ENCODE results near the gene SZT2.
A peak's percentile ranks its signal among the peaks of the same experiment; 100 is the strongest.
"Not testable (repeated sequence)": the region's sequence is repeated elsewhere in the genome, so short reads cannot be mapped to it uniquely, and the experiment has no call there.

SZT2 gene

DNA sequence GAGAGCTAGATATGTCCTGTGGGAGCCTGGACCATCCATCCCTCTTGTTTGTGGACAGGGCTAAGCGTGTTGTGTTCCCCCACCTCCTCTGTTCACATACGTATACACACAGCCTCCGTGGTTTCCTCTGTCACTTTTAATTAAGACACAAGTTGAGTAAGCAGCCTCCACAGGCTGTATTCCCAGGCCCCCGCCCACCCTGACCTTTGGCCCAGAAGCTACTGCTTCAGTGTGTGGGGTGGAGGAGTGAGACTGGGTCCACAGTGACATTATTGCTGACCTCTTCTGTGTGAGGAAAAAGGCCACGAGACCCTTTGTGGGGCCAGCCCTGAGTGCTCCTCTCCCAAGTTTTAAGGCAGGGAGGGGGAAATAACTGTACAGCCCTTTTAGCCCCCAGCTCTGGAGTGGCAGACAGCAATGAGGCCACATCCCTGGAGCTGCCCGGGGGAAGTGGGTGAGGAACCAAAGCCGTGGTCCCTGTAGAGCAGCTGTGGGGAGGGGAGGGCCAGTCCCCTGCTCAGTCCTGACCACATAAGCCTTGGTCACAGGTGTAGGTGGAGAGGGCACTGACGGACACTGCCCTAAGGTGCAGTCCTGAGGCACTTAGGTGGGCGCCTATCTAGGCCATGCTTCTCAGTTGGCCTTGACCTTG lies 26.3 kb upstream of the SZT2 start:
- no peak for DNase-seq (ENCODE audit: low read depth in 2 of 2)

GRCh38 chr1:43363935-43364525 lies 25.7 kb upstream of the SZT2 start:
- DNase-seq (ENCODE audit: low read depth in 2 of 2): no peak

DNA sequence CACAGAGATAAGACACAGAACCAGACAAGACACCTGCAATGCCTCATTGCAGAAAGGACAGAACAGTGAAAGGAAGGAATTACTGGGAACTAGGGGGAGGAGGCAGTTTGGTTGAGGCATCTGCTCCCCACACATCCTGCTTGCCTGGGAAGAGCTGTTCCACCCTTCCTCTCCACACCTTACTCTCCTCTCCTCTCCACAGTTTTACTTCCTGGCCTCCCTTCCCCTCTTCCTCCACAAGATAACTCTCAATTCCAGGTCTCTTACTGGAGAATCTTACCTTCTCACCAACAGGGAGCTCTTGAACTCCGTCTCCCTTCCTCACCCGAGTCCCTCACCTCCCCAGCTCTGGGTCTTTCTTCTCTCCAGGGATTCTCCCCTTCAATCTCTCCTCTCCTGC lies 24.0 kb upstream of the SZT2 start:
- DNase-seq (ENCODE audit: low read depth in 2 of 2): no peak

DNA sequence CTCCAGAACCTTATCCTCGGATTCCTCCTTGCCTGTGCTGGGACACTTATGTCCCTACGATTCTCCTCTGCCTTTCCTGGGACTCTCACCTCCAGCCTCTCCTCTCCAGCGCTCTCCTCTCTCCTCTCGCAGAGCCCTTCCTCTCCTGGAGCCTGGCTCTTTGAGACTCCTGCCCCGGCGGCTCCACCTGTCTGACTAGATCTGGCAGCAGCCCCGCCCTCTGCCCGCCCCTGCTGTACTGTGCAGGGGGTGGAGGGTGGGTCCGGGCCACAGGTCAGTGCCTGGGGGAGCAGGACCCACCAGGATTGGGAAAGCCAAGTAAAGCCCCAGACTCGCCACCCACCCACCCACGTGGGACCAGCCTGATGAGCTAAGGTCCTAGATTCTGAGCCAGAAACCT lies 23.5 kb upstream of the SZT2 start:
- no peak for DNase-seq (ENCODE audit: low read depth in 2 of 2)

DNA sequence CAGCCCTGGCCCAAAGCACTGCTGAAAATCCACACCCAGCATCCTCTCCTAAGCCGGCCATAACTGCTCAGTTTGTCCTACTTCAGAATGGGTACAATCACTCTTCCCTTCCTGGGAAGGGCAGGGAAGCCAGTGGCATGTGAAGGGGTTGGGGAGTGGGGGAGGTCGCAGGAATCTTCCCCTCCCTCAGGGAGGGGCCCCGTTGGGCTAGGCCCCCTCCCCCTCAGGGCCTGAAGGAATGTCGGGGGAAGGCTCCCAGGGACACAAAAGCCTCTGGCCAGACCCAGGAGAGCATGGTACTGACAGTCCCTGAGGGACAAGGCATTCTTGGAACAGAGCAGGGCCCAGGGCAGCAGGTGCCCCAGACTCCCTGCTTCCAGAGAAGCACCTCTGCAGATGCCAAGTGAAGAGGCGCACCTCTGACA lies 23.1 kb upstream of the SZT2 start:
- no peak for DNase-seq (ENCODE audit: low read depth in 2 of 2)

DNA sequence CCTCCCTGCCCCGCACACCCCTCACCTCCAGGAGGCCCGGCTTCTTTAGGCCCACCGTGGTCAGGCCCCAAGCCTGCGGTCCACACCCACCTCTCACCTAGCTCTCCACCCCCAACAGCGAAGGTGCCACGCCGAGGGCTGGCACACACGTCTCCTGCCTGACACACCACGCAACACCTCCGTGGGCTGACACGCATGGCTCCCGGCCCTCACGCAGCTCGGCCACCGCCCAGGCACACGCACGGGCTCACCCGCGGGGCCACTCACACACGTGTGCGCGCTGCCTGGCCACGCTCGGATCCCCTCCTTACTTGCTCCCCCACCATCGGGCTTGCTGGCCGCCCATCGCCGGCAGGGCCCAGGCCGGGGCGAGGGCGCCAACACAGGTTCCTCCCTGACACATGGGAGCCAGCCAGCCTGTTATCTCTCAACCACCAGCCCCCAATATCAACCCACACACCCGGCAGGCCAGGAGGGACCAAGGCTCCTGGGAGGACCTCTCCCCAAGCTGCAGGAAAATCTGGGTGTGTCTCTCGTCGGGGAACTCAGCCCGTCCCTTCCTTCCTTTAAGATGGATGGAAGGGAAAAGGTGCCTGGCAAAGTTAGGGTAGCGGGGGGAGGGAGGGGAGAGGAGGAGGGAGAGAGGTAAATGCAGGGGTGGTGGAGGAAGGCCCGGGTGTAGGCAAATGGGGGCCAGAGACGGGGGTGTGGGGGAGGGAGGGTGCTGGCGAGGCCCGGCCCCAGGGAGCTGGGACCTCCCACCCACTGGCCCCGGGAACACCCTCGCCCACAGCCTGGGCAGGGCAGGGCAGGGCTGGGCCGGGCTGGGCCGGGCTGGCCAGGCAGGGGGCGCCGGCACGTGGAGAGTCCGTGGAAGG lies 22.4 kb upstream of the SZT2 start:
- DNase-seq (ENCODE audit: low read depth in 2 of 2): no peak

DNA sequence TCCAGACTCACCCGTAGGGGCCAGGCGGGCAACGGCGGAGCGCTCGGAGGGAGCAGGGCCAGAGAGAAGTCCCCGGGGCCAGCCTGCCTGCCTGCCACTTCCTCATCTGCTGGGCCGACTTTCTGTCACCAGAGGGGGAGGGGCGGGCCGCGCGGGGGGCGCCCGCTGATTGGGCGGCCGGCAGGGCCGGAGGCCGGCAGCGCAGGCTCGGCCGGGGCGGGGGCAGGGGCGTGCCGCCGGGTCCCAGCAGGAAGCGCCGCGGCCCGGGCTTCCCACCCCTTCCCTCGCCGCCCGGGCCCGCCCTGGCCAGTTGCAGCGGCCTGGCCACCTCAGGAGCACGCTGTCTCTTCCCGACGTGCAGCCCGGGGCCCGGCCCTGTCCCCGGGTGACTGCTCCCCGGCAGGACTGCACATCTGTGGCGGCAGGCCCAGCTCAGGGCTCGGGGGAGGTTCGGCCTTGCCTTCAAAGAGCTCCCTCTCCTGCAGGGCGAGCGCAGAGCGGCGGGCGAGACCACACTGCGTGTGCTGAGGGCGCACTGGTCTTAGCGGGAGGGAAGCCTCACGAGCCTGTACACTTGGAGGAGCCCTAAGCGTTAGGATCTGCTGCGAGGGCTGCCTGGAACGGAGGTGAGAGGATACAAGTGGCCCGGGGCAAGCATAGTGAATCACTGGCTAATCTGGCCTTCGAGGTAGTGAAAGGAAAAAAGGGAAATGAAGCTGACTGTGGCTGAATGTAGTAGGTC lies 21.6 kb upstream of the SZT2 start, which contains the start of gene ELOVL1:
Gene ELOVL1 (minus strand): TSS at position 108 of the 742 bp plus-strand sequence. CDS start 2,402 bp downstream, outside the sequence.
- peak; percentile 64 to 74 for DNase-seq (ENCODE audit: low read depth in 2 of 2)

DNA sequence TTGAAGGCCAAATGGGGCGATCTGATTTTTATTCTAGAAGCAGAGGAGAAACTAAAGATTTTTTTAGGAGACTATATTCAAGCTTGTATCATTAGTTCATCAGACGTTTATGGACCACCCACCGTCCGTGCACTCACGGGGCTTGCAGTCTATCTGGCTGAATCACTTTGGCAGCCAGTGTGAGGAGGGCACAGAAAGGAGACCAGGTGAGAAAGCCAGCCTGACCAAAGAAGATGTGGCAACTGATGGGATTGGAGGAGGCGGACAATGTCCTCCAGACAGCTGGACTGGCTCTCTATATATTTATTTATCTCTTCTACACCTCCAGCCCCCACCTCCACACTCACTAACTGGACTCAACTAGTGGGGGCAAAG lies 21.1 kb upstream of the SZT2 start:
- DNase-seq (ENCODE audit: low read depth in 2 of 2): no peak

DNA sequence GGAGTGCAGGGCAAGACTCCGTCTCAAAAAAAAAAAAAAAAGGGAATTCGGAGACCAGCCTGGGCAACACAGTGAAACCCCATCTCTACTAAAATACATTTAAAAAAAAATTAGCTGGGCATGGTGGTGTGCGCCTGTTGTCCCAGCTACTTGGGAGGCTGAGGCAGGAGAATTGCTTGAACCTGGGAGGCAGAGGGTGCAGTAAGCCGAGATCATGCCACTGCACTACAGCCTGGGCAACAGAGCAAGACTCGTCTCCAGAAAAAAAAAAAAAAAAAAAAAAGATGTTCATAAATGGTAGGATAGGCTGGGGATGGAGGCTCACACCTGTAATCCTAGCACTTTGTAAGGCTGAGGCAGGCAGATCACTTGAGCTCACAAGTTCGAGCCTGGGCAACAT lies 19.9 kb upstream of the SZT2 start:
- DNase-seq (ENCODE audit: low read depth in 2 of 2): not testable (repeated sequence)

DNA sequence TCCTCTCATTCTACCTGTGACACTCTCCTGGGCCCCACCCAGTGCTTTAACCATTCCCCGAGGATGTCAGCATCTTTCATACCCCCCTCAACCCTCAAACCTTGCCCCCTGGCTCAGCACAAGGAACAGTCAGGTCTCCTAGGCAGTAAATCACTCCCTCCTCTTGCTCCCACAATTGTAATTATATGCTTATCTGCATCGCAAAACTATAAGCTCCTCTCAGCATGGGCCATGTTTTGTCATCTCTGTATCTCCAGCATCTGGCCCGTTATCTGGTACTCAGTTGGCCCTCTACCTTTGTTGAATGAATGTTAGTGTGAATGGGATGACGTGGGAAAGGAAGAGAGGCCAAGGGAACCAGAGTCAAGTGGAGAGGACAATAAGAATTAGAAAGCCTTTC lies 19.1 kb upstream of the SZT2 start:
- no peak for DNase-seq (ENCODE audit: low read depth in 2 of 2)

- no peak for DNase-seq (ENCODE audit: low read depth in 2 of 2)
These were observed 17.5 kb upstream of the SZT2 start for GRCh38 chr1:43372172-43372571.

DNA sequence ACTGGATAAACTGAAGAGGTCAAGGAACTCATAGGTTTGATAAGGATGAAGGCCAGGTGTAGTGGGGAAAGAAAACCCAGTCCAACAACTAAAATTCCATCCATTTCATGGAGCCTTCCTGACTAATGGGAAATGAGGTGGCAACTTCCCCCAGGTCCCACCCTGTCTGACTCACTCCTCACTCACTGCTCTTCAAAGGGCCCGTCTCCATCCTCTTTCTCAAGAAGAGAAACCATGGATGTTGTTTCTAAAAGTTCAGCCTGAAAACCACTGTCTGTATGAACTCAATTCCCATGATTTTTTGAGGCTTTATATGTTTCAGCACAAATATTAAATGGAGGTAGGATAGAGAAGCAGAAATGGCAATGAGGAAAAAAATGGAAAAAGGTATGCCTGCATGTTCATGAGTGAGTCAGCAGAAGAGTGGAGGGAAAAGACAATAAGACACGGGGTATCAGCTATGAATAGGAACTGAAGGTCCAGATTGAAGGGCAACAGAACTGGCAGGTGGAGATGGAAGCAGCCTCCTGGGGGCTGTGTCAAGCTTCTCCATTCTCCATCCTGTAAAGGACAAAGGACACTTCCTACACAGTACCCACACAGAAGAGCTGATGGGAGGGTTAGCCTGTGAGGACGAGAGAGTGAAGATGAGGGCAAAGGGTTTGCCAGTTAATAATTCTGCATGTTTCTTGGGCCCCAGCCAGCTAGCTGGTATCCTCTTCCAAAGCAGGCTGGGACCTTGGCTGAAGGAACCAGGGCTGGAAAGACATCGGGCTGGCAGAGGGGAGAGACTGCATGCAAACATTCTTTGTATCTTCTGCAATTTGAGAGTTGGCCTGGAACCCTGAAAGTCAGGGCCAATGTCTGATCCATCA lies 16.4 kb upstream of the SZT2 start:
- DNase-seq (ENCODE audit: low read depth in 2 of 2): no peak

GRCh38 chr1:43376723-43377235 lies 12.9 kb upstream of the SZT2 start:
- no peak for DNase-seq (ENCODE audit: low read depth in 2 of 2)

GRCh38 chr1:43377831-43378230 lies 11.9 kb upstream of the SZT2 start:
- DNase-seq (ENCODE audit: low read depth in 2 of 2): no peak

GRCh38 chr1:43379476-43379875 lies 10.2 kb upstream of the SZT2 start:
- DNase-seq (ENCODE audit: low read depth in 2 of 2): no peak

- DNase-seq (ENCODE audit: low read depth in 2 of 2): no peak
These were observed 8.1 kb upstream of the SZT2 start for GRCh38 chr1:43381612-43382011.

- no peak for DNase-seq (ENCODE audit: low read depth in 2 of 2)
These were observed 7.5 kb upstream of the SZT2 start for GRCh38 chr1:43382027-43382779.

GRCh38 chr1:43383449-43383848 lies 6.2 kb upstream of the SZT2 start:
- no peak for DNase-seq (ENCODE audit: low read depth in 2 of 2)

DNA sequence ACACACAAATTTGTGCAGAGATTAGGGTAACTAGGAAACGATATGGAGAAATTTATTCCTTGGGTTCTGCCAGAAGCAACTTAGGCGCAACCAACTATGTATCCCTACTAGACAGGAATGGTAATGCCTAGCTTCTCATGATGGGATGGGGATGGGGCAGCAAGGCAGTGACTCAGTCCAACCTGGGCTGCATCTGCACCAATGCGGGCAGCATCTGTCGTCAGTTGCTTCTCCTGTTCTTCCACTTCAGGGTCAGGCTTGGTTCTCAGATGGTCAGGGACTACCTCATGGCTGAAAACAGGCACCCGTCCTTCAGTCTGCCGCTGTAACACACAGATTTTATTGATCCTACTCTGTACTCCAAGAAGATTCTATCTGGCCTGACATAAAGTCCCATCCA lies 3.0 kb upstream of the SZT2 start:
- no peak for DNase-seq (ENCODE audit: low read depth in 2 of 2)

GRCh38 chr1:43387976-43388599 lies 1.6 kb upstream of the SZT2 start:
- no peak for DNase-seq (ENCODE audit: low read depth in 2 of 2)
